ENCODE data around the gene COA3. TPM values are rescaled to one million over a fixed set of nuclear protein-coding genes. Genes with fewer than 3 reads are reported as not detected.
A peak's percentile ranks its signal among the peaks of the same experiment; 100 is the strongest.

Gene COA3
- total and polyA plus RNA-seq, 2 donors (not counting 1 experiment from before 2014, with no cell fraction given), result 18.5 to 32.1 TPM

DNA sequence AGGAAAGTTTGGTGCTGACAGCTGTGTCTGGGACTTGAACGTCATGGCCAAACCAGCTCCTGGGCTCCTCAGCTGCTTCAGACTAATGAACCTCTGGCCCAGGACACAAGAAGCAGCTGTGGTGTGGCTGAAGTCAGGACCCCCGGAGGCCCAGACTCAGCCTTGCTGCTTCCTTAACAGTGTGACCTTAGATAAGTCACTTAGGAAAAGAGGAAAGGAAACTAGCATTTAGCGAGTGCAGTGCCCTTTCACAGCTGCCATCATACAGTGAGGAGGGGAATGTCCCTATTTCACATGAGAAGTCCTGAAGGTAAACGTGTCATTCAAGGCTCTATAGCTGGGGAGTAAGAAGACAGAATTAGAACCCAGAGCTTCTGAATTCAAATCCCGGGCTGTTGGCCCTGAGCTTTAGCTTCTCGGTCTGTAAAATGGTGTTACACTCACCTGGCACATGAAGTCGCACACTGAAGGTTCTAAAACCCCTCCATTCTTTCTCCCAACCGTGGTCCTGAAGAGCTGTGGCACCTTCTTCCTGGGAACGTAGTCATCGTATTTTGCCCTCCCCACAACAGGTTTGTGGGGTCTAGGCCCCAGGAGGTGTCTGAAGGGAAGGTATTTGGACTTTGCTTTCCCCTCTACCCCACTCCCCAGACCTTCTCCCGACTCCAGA, 38.4 kb downstream of the COA3 start:
- Histone ChIP-seq H3K36me3 (replicated peaks in 1 of 2; ENCODE audit: control extremely low read depth in 1 of 2, control insufficient read depth in 1 of 2, extremely low read depth in 1 of 2, insufficient read depth in 2 of 2, low read length in 1 of 2) (no peaks in the 10 kb centered on the region), H3K4me2 (replicated peaks; ENCODE audit: low read depth, low read length, poor library complexity, severe bottlenecking) (peak overlapping the region; percentile 93), H3K79me2 (ENCODE audit: control insufficient read depth, insufficient read depth, low read length) (no peaks in the 10 kb centered on the region), H3K27me3 (replicated peaks in 1 of 4; ENCODE audit: control extremely low read depth in 1 of 4, control insufficient read depth in 3 of 4, insufficient read depth in 4 of 4, low read length in 3 of 4) (peaks cover 0 to 48% (median 14%) of the 10 kb centered on the region in 4 experiments), H3K4me1 (ENCODE audit: control insufficient read depth in 2 of 2, insufficient read depth in 2 of 2, low read length in 2 of 2) (peaks cover 19 to 23% of the 10 kb centered on the region in 2 donors), H3K4me3 (ENCODE audit: control extremely low read depth in 1 of 5, extremely low read depth in 1 of 5, insufficient read depth in 1 of 5, low read depth in 2 of 5, low read length in 4 of 5) (no peak overlapping the region), H3K9ac (ENCODE audit: low read length) (no peak overlapping the region), H4K20me1 (ENCODE audit: control insufficient read depth, insufficient read depth, low read length, poor library complexity, severe bottlenecking) (no peaks in the 10 kb centered on the region), H3K27ac (ENCODE audit: low read length in 2 of 2) (no peak overlapping the region), H3K9me3 (ENCODE audit: control extremely low read depth in 1 of 3, control insufficient read depth in 2 of 3, insufficient read depth in 1 of 3, low read length in 2 of 3) (no peaks in the 10 kb centered on the region), H2AFZ (ENCODE audit: insufficient read depth, low read depth, low read length, poor library complexity, severe bottlenecking) (no peak overlapping the region)
- intact Hi-C loops (cut with micrococcal nuclease), result no loop called here
- peak overlapping the region; percentile 37 for H3K27ac Mint-ChIP-seq
- DNase-seq (peak; percentile 76), ATAC-seq (ENCODE audit: low read depth) (peak; percentile 66)
- POLR2A ChIA-PET, result interaction anchor here (0.6 to 1.0 kb wide), 3 partner anchors 76 to 1440 kb away, joined by 3 to 6 read pairs (median 4); partner anchors contain the start of gene ATXN7L3
- 55% methylated on average over 5 of the region's 11 CpGs for WGBS (ENCODE audit: insufficient coverage)
- peak overlapping the region; percentile 85 for H3K4me3 Mint-ChIP-seq
- no peaks in the 10 kb centered on the region for H3K9me3 Mint-ChIP-seq (ENCODE audit: insufficient read depth)
- CTCF ChIA-PET, result interaction anchor here (1.0 to 4.8 kb wide), 10 partner anchors 8 to 871 kb away, joined by 3 to 60 read pairs (median 4); partner anchors contain the start of genes PSMC3IP and VPS25
- no peak for TF ChIP-seq EZH2 (IDR thresholded peaks at IDR 0.05; ENCODE audit: borderline replicate concordance, insufficient read depth, low read depth, low read length, poor library complexity, severe bottlenecking)
- TF ChIP-seq, protein P1, sequence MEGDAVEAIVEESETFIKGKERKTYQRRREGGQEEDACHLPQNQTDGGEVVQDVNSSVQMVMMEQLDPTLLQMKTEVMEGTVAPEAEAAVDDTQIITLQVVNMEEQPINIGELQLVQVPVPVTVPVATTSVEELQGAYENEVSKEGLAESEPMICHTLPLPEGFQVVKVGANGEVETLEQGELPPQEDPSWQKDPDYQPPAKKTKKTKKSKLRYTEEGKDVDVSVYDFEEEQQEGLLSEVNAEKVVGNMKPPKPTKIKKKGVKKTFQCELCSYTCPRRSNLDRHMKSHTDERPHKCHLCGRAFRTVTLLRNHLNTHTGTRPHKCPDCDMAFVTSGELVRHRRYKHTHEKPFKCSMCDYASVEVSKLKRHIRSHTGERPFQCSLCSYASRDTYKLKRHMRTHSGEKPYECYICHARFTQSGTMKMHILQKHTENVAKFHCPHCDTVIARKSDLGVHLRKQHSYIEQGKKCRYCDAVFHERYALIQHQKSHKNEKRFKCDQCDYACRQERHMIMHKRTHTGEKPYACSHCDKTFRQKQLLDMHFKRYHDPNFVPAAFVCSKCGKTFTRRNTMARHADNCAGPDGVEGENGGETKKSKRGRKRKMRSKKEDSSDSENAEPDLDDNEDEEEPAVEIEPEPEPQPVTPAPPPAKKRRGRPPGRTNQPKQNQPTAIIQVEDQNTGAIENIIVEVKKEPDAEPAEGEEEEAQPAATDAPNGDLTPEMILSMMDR (IDR thresholded peaks at IDR 0.05), result no peak
- peaks cover 23% of the 10 kb centered on the region for H3K4me1 Mint-ChIP-seq
- H3K27me3 Mint-ChIP-seq, result peaks cover 48% of the 10 kb centered on the region

DNA sequence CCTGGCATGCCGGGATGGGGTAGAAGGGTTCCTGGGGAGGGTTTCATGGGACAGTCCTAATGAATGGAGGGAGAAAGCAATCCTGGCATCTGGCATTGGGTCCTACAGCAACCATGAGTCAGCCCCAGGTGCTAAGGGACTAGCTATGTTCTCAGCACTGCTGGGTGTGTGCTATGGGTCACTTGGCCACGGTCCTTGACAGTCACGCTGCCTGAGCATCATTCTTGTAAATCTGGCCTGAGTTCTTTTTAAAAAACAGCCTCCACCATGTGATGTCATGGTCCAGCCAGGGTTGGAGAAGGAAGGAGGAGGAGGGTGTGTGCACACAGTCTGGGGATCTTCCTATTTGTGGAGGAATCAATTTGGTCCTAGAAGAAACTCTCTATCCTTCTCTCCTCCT, 43.7 kb downstream of the COA3 start:
- Mint-ChIP-seq H3K27me3 (peaks cover 31% of the 10 kb centered on the region), H3K9me3 (ENCODE audit: insufficient read depth) (no peaks in the 10 kb centered on the region), H3K4me3 (no peak overlapping the region), H3K4me1 (peaks cover 2% of the 10 kb centered on the region), H3K27ac (no peak overlapping the region)
- ChIA-PET CTCF (interaction anchor here (1.0 kb wide), 1 partner anchor 9 kb away, joined by 5 read pairs; no protein-coding TSS in a partner anchor), POLR2A (no interaction called here)
- H3K36me3 ChIP-seq (replicated peaks in 1 of 2; ENCODE audit: control extremely low read depth in 1 of 2, control insufficient read depth in 1 of 2, extremely low read depth in 1 of 2, insufficient read depth in 2 of 2, low read length in 1 of 2), result no peaks in the 10 kb centered on the region
- WGBS (ENCODE audit: insufficient coverage), result 93% methylated on average over 2 of the region's 3 CpGs
- H3K27me3 ChIP-seq (replicated peaks in 1 of 4; ENCODE audit: control extremely low read depth in 1 of 4, control insufficient read depth in 3 of 4, insufficient read depth in 4 of 4, low read length in 3 of 4), result peaks cover 0 to 14% (median 7%) of the 10 kb centered on the region in 4 experiments
- intact Hi-C loops (cut with micrococcal nuclease), result no loop called here
- no peak for DNase-seq
- no peak overlapping the region for H3K9ac ChIP-seq (ENCODE audit: low read length)
- H4K20me1 ChIP-seq (ENCODE audit: control insufficient read depth, insufficient read depth, low read length, poor library complexity, severe bottlenecking), result no peaks in the 10 kb centered on the region
- H3K9me3 ChIP-seq (ENCODE audit: control extremely low read depth in 1 of 3, control insufficient read depth in 2 of 3, insufficient read depth in 1 of 3, low read length in 2 of 3), result no peaks in the 10 kb centered on the region
- no peaks in the 10 kb centered on the region for H3K79me2 ChIP-seq (ENCODE audit: control insufficient read depth, insufficient read depth, low read length)
- no peak overlapping the region for H3K4me2 ChIP-seq (replicated peaks; ENCODE audit: low read depth, low read length, poor library complexity, severe bottlenecking)
- H3K4me3 ChIP-seq (ENCODE audit: control extremely low read depth in 1 of 5, extremely low read depth in 1 of 5, insufficient read depth in 1 of 5, low read depth in 2 of 5, low read length in 4 of 5), result no peak overlapping the region
- no peak overlapping the region for H2AFZ ChIP-seq (ENCODE audit: insufficient read depth, low read depth, low read length, poor library complexity, severe bottlenecking)
- TF ChIP-seq, protein P1 (IDR thresholded peaks at IDR 0.05), result no peak
- TF ChIP-seq EZH2 (IDR thresholded peaks at IDR 0.05; ENCODE audit: borderline replicate concordance, insufficient read depth, low read depth, low read length, poor library complexity, severe bottlenecking), result no peak
- H3K4me1 ChIP-seq (ENCODE audit: control insufficient read depth in 2 of 2, insufficient read depth in 2 of 2, low read length in 2 of 2), result peaks cover 2% of the 10 kb centered on the region in 2 donors
- no peak overlapping the region for H3K27ac ChIP-seq (ENCODE audit: low read length in 2 of 2)
- ATAC-seq (ENCODE audit: low read depth), result no peak
